OCI-LY7 (cell line): Measurements from ENCODE around the gene C17orf113.

Experiments
- CTCF ChIP-seq: fragments of 200-600 bp; sonication (generic); conservative IDR thresholded peaks from 2 replicates; pipeline ENCODE4 v1.5.1; 2014; ENCODE audit warnings: mild to moderate bottlenecking, antibody characterized with exemption, low read length, moderate library complexity, mixed read lengths
- EZH2phosphoT487 ChIP-seq: fragments of 200-600 bp; sonication (generic); IDR thresholded peaks from 2 replicates; pipeline ENCODE4 v1.6.1; 2018; ENCODE audit warnings: low read depth, borderline replicate concordance, mild to moderate bottlenecking, mixed run types, antibody characterized with exemption, low read length, moderate library complexity, mixed read lengths

- no peak for TF ChIP-seq CTCF
- no peak for TF ChIP-seq EZH2phosphoT487
These were observed 39.4 kb downstream of the C17orf113 start for GRCh38 chr17:42010898-42011516.
